PC-3 (cell line): ENCODE measurements around the gene KRT7. TPM values are rescaled to one million over a fixed set of nuclear protein-coding genes. Genes with fewer than 3 reads are reported as not detected.

Experiments used
- ATAC-seq: fragments of 200-7000 bp; cut with Tn5 transposase; 2 replicates; pipeline ENCODE4 v1.9.1; 2020; ENCODE audit warnings: mild to moderate bottlenecking, moderate library complexity
- BruUV-seq: library from RNA; stranded (reverse); fragments of 400-500 nt; replicated peaks from 2 replicates; lab custom pipeline; 2021; lab: Mats Ljungman, UMichigan
- CTCF ChIA-PET: fragments of 300-600 bp; sonication (Branson Sonifier 250); formaldehyde crosslinking; loops from one replicate; lab custom pipeline; 2022; ENCODE audit warnings: antibody characterized with exemption; lab: Charles Lee
- POLR2A ChIA-PET: fragments of 300-600 bp; sonication (Branson Sonifier 250); formaldehyde crosslinking; loops from one replicate; lab custom pipeline; 2022; ENCODE audit warnings: antibody characterized with exemption; ENCODE audit not compliant: unreplicated experiment; lab: Charles Lee
- DNase-seq: peaks from one replicate; pipeline ENCODE4 v3.0.0-alpha.2; 2015
- H2AFZ ChIP-seq: fragments of 300-600 bp; sonication (generic); 2 replicates; pipeline ENCODE4 v1.6.0; 2016; ENCODE audit warnings: antibody characterized with exemption, low read length
- H3F3A ChIP-seq: fragments of 300-600 bp; sonication (generic); one replicate; pipeline ENCODE4 v1.6.0; 2017; ENCODE audit warnings: antibody characterized with exemption, low read length, control low read depth, mild to moderate bottlenecking; ENCODE audit not compliant: unreplicated experiment
- H3K27ac ChIP-seq: fragments of 300-600 bp; sonication (generic); 2 replicates; pipeline ENCODE4 v1.5.1; 2016; ENCODE audit warnings: mild to moderate bottlenecking, low read length
- H3K27me3 ChIP-seq: fragments of 300-600 bp; sonication (generic); 2 replicates; pipeline ENCODE4 v1.6.1; 2016; ENCODE audit warnings: low read length, mixed read lengths
- H3K36me3 ChIP-seq: fragments of 300-600 bp; sonication (generic); 2 replicates; pipeline ENCODE4 v1.6.1; 2016; ENCODE audit warnings: low read depth, mixed run types, low read length, mixed read lengths
- H3K4me1 ChIP-seq: fragments of 300-600 bp; sonication (generic); 2 replicates; pipeline ENCODE4 v1.5.1; 2016; ENCODE audit warnings: low read length; ENCODE audit not compliant: insufficient read depth
- H3K4me2 ChIP-seq: fragments of 300-600 bp; sonication (generic); 2 replicates; pipeline ENCODE4 v1.6.0; 2016; ENCODE audit warnings: low read length
- H3K4me3 ChIP-seq: fragments of 300-600 bp; sonication (generic); 2 replicates; pipeline ENCODE4 v1.5.1; 2016; ENCODE audit warnings: mild to moderate bottlenecking, low read length, mixed read lengths
- H3K79me2 ChIP-seq: fragments of 300-600 bp; sonication (generic); 2 replicates; pipeline ENCODE4 v1.6.1; 2017; ENCODE audit warnings: low read length, mixed read lengths
- H3K9ac ChIP-seq: fragments of 300-600 bp; sonication (generic); 2 replicates; pipeline ENCODE4 v1.6.0; 2016; ENCODE audit warnings: mild to moderate bottlenecking, low read length
- H3K9me2 ChIP-seq: fragments of 300-600 bp; sonication (generic); replicated peaks from 2 replicates; pipeline ENCODE4 v1.6.1; 2016; ENCODE audit warnings: mixed run types, low read length, mixed read lengths
- H3K9me3 ChIP-seq: fragments of 300-600 bp; sonication (generic); 2 replicates; pipeline ENCODE4 v1.6.1; 2016; ENCODE audit warnings: low read length, mixed read lengths
- H4K20me1 ChIP-seq: fragments of 300-600 bp; sonication (generic); 2 replicates; pipeline ENCODE4 v1.6.1; 2016; ENCODE audit warnings: low read length, mixed read lengths
- EZH2 ChIP-seq: fragments of 300-600 bp; sonication (generic); IDR thresholded peaks from one replicate; pipeline ENCODE4 v1.6.1; 2017; ENCODE audit warnings: antibody characterized with exemption, mild to moderate bottlenecking, low read length; ENCODE audit not compliant: unreplicated experiment
- EZH2phosphoT487 ChIP-seq: fragments of 300-600 bp; sonication (generic); IDR thresholded peaks from 2 replicates; pipeline ENCODE4 v1.6.1; 2018; ENCODE audit warnings: mild to moderate bottlenecking, antibody characterized with exemption, low read length, borderline replicate concordance
- intact Hi-C: fragments of 100-400 bp; cut with micrococcal nuclease; formaldehyde crosslinking; loops from 2 replicates; pipeline ENCODE4 v1.9.0; 2023
- total RNA-seq: library from RNA; depleted of rRNA; stranded (reverse); fragments of >200 nt; gene quantifications from 2 replicates; pipeline ENCODE4 v1.2.3, GENCODE V29; 2014
- TF ChIP-seq, protein P1 (sequence below): fragments of 300-600 bp; sonication (generic); conservative IDR thresholded peaks from 2 replicates; pipeline ENCODE4 v1.5.1; 2017; ENCODE audit warnings: antibody characterized with exemption, low read depth, mild to moderate bottlenecking, low read length

Gene KRT7
- total RNA-seq, 1 experiment from 2014 or later: 2,144 TPM

DNA sequence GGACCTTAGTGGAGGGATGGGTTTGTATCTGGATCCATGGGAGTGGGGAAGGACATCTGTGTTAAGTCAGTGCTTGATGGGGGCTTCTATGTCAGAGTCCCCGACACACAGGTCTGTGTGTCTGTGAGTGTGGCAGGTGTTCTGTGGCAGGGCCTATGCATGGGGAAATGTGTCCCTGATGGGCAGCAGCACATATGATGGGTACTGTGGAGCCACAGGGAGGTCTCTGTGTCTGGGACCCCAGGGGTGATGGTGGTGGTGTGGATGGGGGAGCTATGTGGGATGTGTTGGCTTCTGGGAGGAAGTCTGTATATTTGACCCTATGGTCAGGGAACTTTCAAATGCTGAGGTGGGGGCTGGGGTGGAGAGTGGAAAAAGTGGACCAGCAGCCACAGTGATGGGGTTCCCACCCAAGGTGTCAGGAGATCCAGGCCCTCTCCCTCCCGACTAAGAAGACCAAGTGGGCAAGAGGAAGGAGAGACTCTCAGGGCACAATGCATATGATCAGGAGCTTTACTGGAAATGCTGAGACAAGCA lies 16.5 kb downstream of the KRT7 start:
- POLR2A ChIA-PET: no interaction called here
- Histone ChIP-seq H3K4me3 (no peak overlapping the region), H3K36me3 (peaks cover 32% of the 10 kb centered on the region; the same call in 1 of the 2 replicates), H3K9me3 (no peaks in the 10 kb centered on the region), H3K27me3 (no peaks in the 10 kb centered on the region), H3K9ac (peak overlapping the region; percentile 5; the same call in 1 of the 2 replicates), H3K9me2 (no peaks in the 10 kb centered on the region), H3F3A (peaks cover 41% of the 10 kb centered on the region), H3K27ac (peak overlapping the region; percentile 96), H4K20me1 (no peaks in the 10 kb centered on the region), H2AFZ (no peak overlapping the region), H3K79me2 (0 out of 2 replicates have a peak, but pooled peaks cover under 1% of the 10 kb centered on the region), H3K4me2 (no peak overlapping the region), H3K4me1 (peaks cover 46% of the 10 kb centered on the region)
- ATAC-seq (no peak), DNase-seq (no peak)
- TF ChIP-seq EZH2phosphoT487 (no peak), EZH2 (no peak)
- TF ChIP-seq, protein P1, sequence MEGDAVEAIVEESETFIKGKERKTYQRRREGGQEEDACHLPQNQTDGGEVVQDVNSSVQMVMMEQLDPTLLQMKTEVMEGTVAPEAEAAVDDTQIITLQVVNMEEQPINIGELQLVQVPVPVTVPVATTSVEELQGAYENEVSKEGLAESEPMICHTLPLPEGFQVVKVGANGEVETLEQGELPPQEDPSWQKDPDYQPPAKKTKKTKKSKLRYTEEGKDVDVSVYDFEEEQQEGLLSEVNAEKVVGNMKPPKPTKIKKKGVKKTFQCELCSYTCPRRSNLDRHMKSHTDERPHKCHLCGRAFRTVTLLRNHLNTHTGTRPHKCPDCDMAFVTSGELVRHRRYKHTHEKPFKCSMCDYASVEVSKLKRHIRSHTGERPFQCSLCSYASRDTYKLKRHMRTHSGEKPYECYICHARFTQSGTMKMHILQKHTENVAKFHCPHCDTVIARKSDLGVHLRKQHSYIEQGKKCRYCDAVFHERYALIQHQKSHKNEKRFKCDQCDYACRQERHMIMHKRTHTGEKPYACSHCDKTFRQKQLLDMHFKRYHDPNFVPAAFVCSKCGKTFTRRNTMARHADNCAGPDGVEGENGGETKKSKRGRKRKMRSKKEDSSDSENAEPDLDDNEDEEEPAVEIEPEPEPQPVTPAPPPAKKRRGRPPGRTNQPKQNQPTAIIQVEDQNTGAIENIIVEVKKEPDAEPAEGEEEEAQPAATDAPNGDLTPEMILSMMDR: no peak
- intact Hi-C loops: loop anchor here (5.0 kb wide), 1 partner anchor 78 kb away; no protein-coding TSS in a partner anchor
- BruUV-seq: no TSS peak
- CTCF ChIA-PET: no interaction called here

DNA sequence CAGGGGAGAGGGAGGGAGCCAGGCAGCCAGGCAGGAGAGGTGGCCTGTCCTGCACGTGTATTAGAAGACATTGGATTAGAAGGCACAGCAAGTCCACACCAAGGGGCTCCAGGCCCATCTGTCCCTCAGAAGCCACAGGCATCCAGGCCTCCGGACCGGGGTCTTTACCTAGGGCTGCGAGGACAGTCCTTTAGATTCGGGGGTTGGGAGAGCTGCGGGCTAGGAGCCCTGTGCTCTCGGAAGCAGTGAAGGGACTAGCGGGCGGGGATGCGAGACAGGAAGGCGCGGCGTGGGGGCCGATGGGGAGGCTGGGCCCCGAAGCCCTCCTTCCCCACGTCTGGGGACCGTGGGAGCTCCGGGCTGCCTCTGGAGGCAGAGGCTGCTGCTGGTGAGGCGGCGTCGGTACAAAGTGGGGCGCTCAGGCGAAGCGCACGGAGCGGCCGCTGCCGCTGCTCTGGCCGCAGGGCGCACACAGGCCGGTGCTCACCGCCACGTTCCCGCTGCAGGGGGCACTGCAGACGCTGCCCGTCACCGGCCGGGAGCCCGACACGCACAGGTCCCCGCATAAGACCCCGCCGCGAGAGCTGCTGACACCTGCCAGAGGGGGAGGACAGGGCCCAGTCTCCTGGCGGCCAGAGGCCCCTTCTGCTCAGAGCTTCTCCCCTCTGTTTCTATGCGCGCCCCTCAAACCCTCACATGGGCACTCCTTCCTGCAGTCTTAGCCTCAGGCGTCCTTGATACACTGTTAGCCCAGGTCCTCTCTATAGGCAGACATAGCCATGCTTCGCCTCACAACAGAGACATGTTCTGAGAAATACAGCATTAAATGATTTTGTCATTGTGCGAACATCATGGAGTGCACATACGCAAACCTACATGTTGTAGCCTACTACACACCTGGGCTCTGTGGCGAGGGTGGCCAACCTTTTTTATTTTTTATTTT lies 17.3 kb downstream of the KRT7 start:
- ChIA-PET POLR2A (interaction anchor here (0.6 kb wide), 1 partner anchor 85 kb away, joined by 4 read pairs; no protein-coding TSS in a partner anchor), CTCF (interaction anchor here (1.1 kb wide), 1 partner anchor 77 kb away, joined by 3 read pairs; no protein-coding TSS in a partner anchor)
- no peaks in the 10 kb centered on the region for H3K79me2 ChIP-seq
- BruUV-seq: no TSS peak
- no peak overlapping the region for H3K9ac ChIP-seq
- H3K4me1 ChIP-seq: peaks cover 39% of the 10 kb centered on the region
- H3F3A ChIP-seq: peaks cover 40% of the 10 kb centered on the region
- no peaks in the 10 kb centered on the region for H4K20me1 ChIP-seq
- H3K36me3 ChIP-seq: peaks cover 30% of the 10 kb centered on the region; the same call in 1 of the 2 replicates
- peak; percentile 35 for DNase-seq
- TF ChIP-seq, protein P1: no peak
- TF ChIP-seq EZH2: no peak
- no peak for TF ChIP-seq EZH2phosphoT487
- no peak overlapping the region for H3K4me3 ChIP-seq
- H3K27ac ChIP-seq: peak overlapping the region; percentile 96
- intact Hi-C loops: loop anchor here (5.0 kb wide), 1 partner anchor 77 kb away; no protein-coding TSS in a partner anchor
- H2AFZ ChIP-seq: no peak overlapping the region
- H3K9me2 ChIP-seq: no peaks in the 10 kb centered on the region
- no peak for ATAC-seq
- no peaks in the 10 kb centered on the region for H3K27me3 ChIP-seq
- no peak overlapping the region for H3K4me2 ChIP-seq
- H3K9me3 ChIP-seq: no peaks in the 10 kb centered on the region
